K562 (cell line): ENCODE measurements around the gene LIMCH1. TPM values are rescaled to one million over a fixed set of nuclear protein-coding genes. Genes with fewer than 3 reads are reported as not detected.

Experiments used
- ATAC-seq: fragments of 200-7000 bp; cut with Tn5 transposase; 3 replicates; pipeline ENCODE4 v1.9.1; 2020; ENCODE audit warnings: moderate library complexity
- BruUV-seq: library from RNA; stranded (reverse); fragments of 400-500 nt; replicated peaks from 2 replicates; lab custom pipeline; 2021; lab: Mats Ljungman, UMichigan
- CTCF ChIA-PET: fragments of 300-600 bp; formaldehyde crosslinking; extraction: SDS; loops from one replicate; lab custom pipeline; 2021; ENCODE audit warnings: low intra/inter-chr PET ratio; lab: Yijun Ruan, JAX
- POLR2A ChIA-PET: fragments of 300-600, 350-650 bp; sonication (Branson Sonifier 250); formaldehyde crosslinking; extraction: SDS; loops from one replicate; lab custom pipeline; 2021; ENCODE audit warnings: antibody characterized with exemption, inconsistent platforms; lab: Yijun Ruan, JAX
- DNase-seq, 4 experiments: peaks; one replicate each; pipeline versions ENCODE4 v3.0.0 to v3.0.0-alpha.2; 2011 to 2018; ENCODE audit warnings: low spot score in 3 of 4, mixed read lengths in 3 of 4; ENCODE audit errors: extremely low read depth in 1 of 4
- FAIRE-seq: peaks from 2 replicates; lab custom pipeline; 2011; peaks lifted over from hg19 to GRCh38; lab: Jason Lieb, UNC
- H2AFZ ChIP-seq: 2 replicates; pipeline ENCODE4 v1.6.0; 2011; ENCODE audit warnings: low read depth, low read length, control low read depth, inconsistent platforms
- H3K27ac ChIP-seq: fragments of 200-600 bp; 3 replicates; pipeline ENCODE4 v1.8.0; 2011; ENCODE audit warnings: low read depth, mild to moderate bottlenecking, control low read depth, inconsistent platforms, low read length, moderate library complexity, mixed read lengths; ENCODE audit errors: extremely low read depth
- H3K27me3 ChIP-seq, 2 experiments: fragments of 300-600 bp in 1 of 2; 2 replicates in 1 of 2; 3 replicates in 1 of 2; pipeline versions ENCODE4 v1.6.0 to v1.8.0; 2011; ENCODE audit warnings: inconsistent platforms in 2 of 2, low read length in 2 of 2, mild to moderate bottlenecking in 1 of 2, mixed read lengths in 1 of 2, moderate library complexity in 1 of 2; ENCODE audit not compliant: control insufficient read depth in 2 of 2, insufficient read depth in 2 of 2
- H3K36me3 ChIP-seq: fragments of 300-600 bp; 3 replicates; pipeline ENCODE4 v1.8.0; 2011; ENCODE audit warnings: mild to moderate bottlenecking, low read length, inconsistent platforms; ENCODE audit not compliant: control insufficient read depth, insufficient read depth
- H3K4me1 ChIP-seq, 2 experiments: fragments of 200-600 bp in 1 of 2; replicated peaks in 1 of 2; 2 replicates in 1 of 2; 3 replicates in 1 of 2; pipeline versions ENCODE4 v1.5.1 to v1.8.0; 2011; ENCODE audit warnings: inconsistent platforms in 2 of 2, low read length in 2 of 2, mild to moderate bottlenecking in 1 of 2, mixed read lengths in 1 of 2, moderate library complexity in 1 of 2; ENCODE audit not compliant: control insufficient read depth in 2 of 2, insufficient read depth in 2 of 2
- H3K4me2 ChIP-seq: 2 replicates; pipeline ENCODE4 v1.6.1; 2011; ENCODE audit warnings: low read length, control low read depth, inconsistent platforms, mixed read lengths; ENCODE audit not compliant: insufficient read depth
- H3K4me3 ChIP-seq: fragments of 200-600 bp; sonication (generic), shearing (Covaris generic); 2 replicates; pipeline ENCODE4 v1.5.1; 2016; ENCODE audit warnings: control low read depth, inconsistent platforms
- H3K79me2 ChIP-seq: fragments of 200-600 bp; 3 replicates; pipeline ENCODE4 v1.8.0; 2011; ENCODE audit warnings: low read length, inconsistent platforms; ENCODE audit not compliant: control insufficient read depth, insufficient read depth
- H3K9ac ChIP-seq, 2 experiments: 2 replicates each; pipeline versions ENCODE4 v1.6.0 to v1.6.1; 2011; ENCODE audit warnings: low read depth in 2 of 2, low read length in 2 of 2, control low read depth in 1 of 2, inconsistent platforms in 1 of 2, mild to moderate bottlenecking in 1 of 2, mixed read lengths in 1 of 2; ENCODE audit not compliant: insufficient read depth in 1 of 2
- H3K9me1 ChIP-seq: one replicate; pipeline ENCODE4 v1.6.0; 2011; ENCODE audit warnings: inconsistent platforms, mild to moderate bottlenecking, low read length, moderate library complexity; ENCODE audit not compliant: control insufficient read depth, insufficient read depth
- H3K9me3 ChIP-seq: replicated peaks from 2 replicates; pipeline ENCODE4 v1.5.1; 2011; ENCODE audit warnings: low read depth, low read length, inconsistent platforms; ENCODE audit not compliant: control insufficient read depth, insufficient read depth
- H4K20me1 ChIP-seq: replicated peaks from 2 replicates; pipeline ENCODE4 v1.6.1; 2011; ENCODE audit warnings: low read length, inconsistent platforms, mixed read lengths; ENCODE audit not compliant: control insufficient read depth, insufficient read depth
- ESRRB ChIP-seq: fragments of 250-450 bp; sonication (Bioruptor Pico); IDR thresholded peaks from 2 replicates; pipeline ENCODE4 v1.5.0; 2020; ENCODE audit warnings: mild to moderate bottlenecking, moderate library complexity, borderline replicate concordance
- FOS ChIP-seq: IDR thresholded peaks from 3 replicates; pipeline ENCODE4 v1.6.1; 2011; ENCODE audit not compliant: insufficient read length; ENCODE audit errors: extremely low read depth
- GTF2B ChIP-seq: IDR thresholded peaks from 2 replicates; pipeline ENCODE4 v1.6.1; 2011; ENCODE audit not compliant: insufficient read length; ENCODE audit errors: extremely low read depth
- HDAC1 ChIP-seq, 2 experiments: fragments of 450-650 bp; IDR thresholded peaks; 2 replicates each; pipeline ENCODE4 v1.6.1; 2016 to 2017; ENCODE audit warnings: inconsistent platforms in 1 of 2, mild to moderate bottlenecking in 1 of 2, moderate library complexity in 1 of 2
- JUND ChIP-seq, 2 experiments: IDR thresholded peaks; 2 replicates in 1 of 2; 3 replicates in 1 of 2; pipeline ENCODE4 v1.6.1; 2011; ENCODE audit warnings: borderline replicate concordance in 2 of 2, low read depth in 2 of 2, low read length in 2 of 2, improper control_type of control experiment in 1 of 2, missing biosample characterization in 1 of 2, missing genetic modification characterization in 1 of 2, missing genetic modification reagents in 1 of 2
- KDM4B ChIP-seq, 2 experiments: fragments of 450-650 bp in 1 of 2; sonication (generic) in 1 of 2; IDR thresholded peaks; 2 replicates each; pipeline ENCODE4 v1.6.1; 2016 to 2017; ENCODE audit warnings: borderline replicate concordance in 2 of 2, antibody characterized with exemption in 1 of 2, low read depth in 1 of 2, mild to moderate bottlenecking in 1 of 2
- MAFK ChIP-seq: IDR thresholded peaks from 2 replicates; pipeline ENCODE4 v1.6.1; 2011; ENCODE audit warnings: low read length, improper control_type of control experiment
- NELFE ChIP-seq: IDR thresholded peaks from 2 replicates; pipeline ENCODE4 v1.6.1; 2011; ENCODE audit warnings: mild to moderate bottlenecking; ENCODE audit not compliant: insufficient read depth, insufficient read length
- POLR2H ChIP-seq: IDR thresholded peaks from 2 replicates; pipeline ENCODE4 v1.6.1; 2016; ENCODE audit warnings: missing genetic modification characterization, low read depth, mild to moderate bottlenecking, control low read depth, missing compliant biosample characterization, moderate library complexity
- POLR3A ChIP-seq: IDR thresholded peaks from 2 replicates; pipeline ENCODE4 v1.6.1; 2011; ENCODE audit warnings: borderline replicate concordance, mild to moderate bottlenecking, moderate library complexity; ENCODE audit not compliant: insufficient read length, insufficient read depth; ENCODE audit errors: extremely low read depth
- SAFB2 ChIP-seq: fragments of 200-400 bp; formaldehyde crosslinking; IDR thresholded peaks from 2 replicates; pipeline ENCODE4 v1.6.1; 2018; ENCODE audit warnings: borderline replicate concordance, low read length, low read depth, moderate library complexity; ENCODE audit not compliant: severe bottlenecking
- SMC3 ChIP-seq: conservative IDR thresholded peaks from 2 replicates; pipeline ENCODE4 v1.6.1; 2011; ENCODE audit warnings: low read depth, low read length, improper control_type of control experiment; ENCODE audit not compliant: insufficient read depth
- ZBTB43 ChIP-seq: sonication (generic); formaldehyde crosslinking; IDR thresholded peaks from 2 replicates; pipeline ENCODE4 v1.8.0; 2023; ENCODE audit warnings: mild to moderate bottlenecking, missing genetic modification reagents
- ZC3H11A ChIP-seq: IDR thresholded peaks from 2 replicates; pipeline ENCODE4 v1.6.1; 2012; ENCODE audit warnings: low read depth, low read length, improper control_type of control experiment
- ZNF175 ChIP-seq: fragments of 200-800 bp; sonication (Bioruptor generic); IDR thresholded peaks from 2 replicates; pipeline ENCODE4 v1.6.1; 2016; ENCODE audit warnings: low read depth, mild to moderate bottlenecking, missing genetic modification characterization, missing compliant biosample characterization
- WGBS: fragments of 100-300 bp; shearing (Covaris generic); methylation state at CpG from one replicate; pipeline ENCODE4 v1.1.6; 2016; ENCODE audit warnings: low coverage, mixed read lengths; ENCODE audit not compliant: insufficient coverage; ENCODE audit errors: missing lambda C conversion rate; 5-methylcytosine and 5-hydroxymethylcytosine counted together
- in situ Hi-C: fragments of 300-500 bp; cut with MboI; formaldehyde crosslinking; loops from 4 replicates; pipeline ENCODE4 v1.15.0; 2018; ENCODE audit warnings: inconsistent platforms, mixed read lengths
- intact Hi-C: fragments of 100-400 bp; cut with micrococcal nuclease; formaldehyde crosslinking; loops from 2 replicates; pipeline ENCODE4 v1.14.2; 2022
- polyA plus RNA-seq, 8 experiments: library from polyadenylated mRNA; depleted of rRNA in 4 of 8; stranded (reverse) in 5 of 8; unstranded in 3 of 8; fragments of >200 nt; fragmentation: Nextera tagmentation in 2 of 8; fragmentation: Illumina TruSeq in 1 of 8; extraction: Ambion mirVana in 2 of 8; extraction: Trizol in 1 of 8; gene quantifications; 2 replicates each; pipeline versions ENCODE4 v1.2.1 to v1.2.3, GENCODE V29; 2011 to 2014; ENCODE audit warnings: inconsistent platforms in 1 of 8, missing spikeins in 1 of 8
- total RNA-seq, 7 experiments: library from RNA; depleted of rRNA in 6 of 7; stranded (reverse); fragments of >200 nt in 6 of 7; fragmentation: Illumina TruSeq in 2 of 7; extraction: Trizol in 2 of 7; gene quantifications; 2 replicates each; pipeline versions ENCODE4 v1.2.1 to v1.2.3, GENCODE V29; 2011 to 2021; ENCODE audit warnings: low replicate concordance in 1 of 7

LIMCH1 gene
- total and polyA plus RNA-seq, 9 of the 15 experiments (the other 6 are each of a cell fraction or from before 2014, with no cell fraction given) = 0.35 TPM; not detected in 8

- ChIA-PET CTCF (no interaction called here), POLR2A (no interaction called here)
- Histone ChIP-seq H3K27ac (no peak overlapping the region), H3K27me3 (peaks cover 0 to 3% of the 10 kb centered on the region in 2 experiments; a peak in 2 of 5 replicates), H3K79me2 (no peaks in the 10 kb centered on the region), H3K4me1 (no peaks in the 10 kb centered on the region), H2AFZ (no peak overlapping the region), H3K4me2 (no peak overlapping the region), H4K20me1 (no peaks in the 10 kb centered on the region), H3K36me3 (no peaks in the 10 kb centered on the region), H3K4me3 (no peak overlapping the region), H3K9me1 (no peaks in the 10 kb centered on the region), H3K9ac (no peak overlapping the region)
- intact Hi-C loops = no loop called here
- DNase-seq = no peak
- no TSS peak for BruUV-seq
- no peak for ATAC-seq
- FAIRE-seq = no peak
- WGBS = 0% methylated on average over 4 of the region's 4 CpGs
- in situ Hi-C loops = no loop called here
- no peak for TF ChIP-seq KDM4B (IDR thresholded peaks at IDR 0.05; ENCODE audit: borderline replicate concordance in 2 of 2, low read depth in 1 of 2)
- no peak for TF ChIP-seq ZNF175 (CRISPR knock-in tag)
- no peak for TF ChIP-seq HDAC1 (IDR thresholded peaks at IDR 0.05)
- no peak for TF ChIP-seq GTF2B
- TF ChIP-seq SMC3 = no peak
- TF ChIP-seq JUND (IDR thresholded peaks at IDR 0.05; ENCODE audit: borderline replicate concordance, low read depth, low read length) = no peak
- no peak for TF ChIP-seq JUND (tag; IDR thresholded peaks at IDR 0.05; ENCODE audit: borderline replicate concordance, low read depth, low read length)
- TF ChIP-seq ZBTB43 (CRISPR knock-in tag) = no peak
- no peak for TF ChIP-seq ZC3H11A
- no peak for TF ChIP-seq SAFB2
- no peak for TF ChIP-seq ESRRB (CRISPR knock-in tag)
- TF ChIP-seq NELFE = no peak
- no peak for TF ChIP-seq POLR3A
- TF ChIP-seq MAFK = no peak
- no peak for TF ChIP-seq FOS
- no peak for TF ChIP-seq POLR2H (tag)
- TF ChIP-seq, all 486 proteins: peak for 0
- H3K9me3 ChIP-seq = no peaks in the 10 kb centered on the region
These were observed 20.8 kb upstream of the LIMCH1 start for GRCh38 chr4:41517121-41517520.
